Keratinocyte (primary cell): Measurements from ENCODE around the gene CCDC77.

ENCODE experiments used
- CTCF ChIP-seq, 3 experiments: IDR thresholded peaks in 1 of 3; conservative IDR thresholded peaks in 1 of 3; optimal IDR thresholded peaks in 1 of 3; 2 replicates in 2 of 3; 3 replicates in 1 of 3; pipeline versions ENCODE3 to v1.5.1; 2011; ENCODE audit warnings: low read length in 3 of 3, mild to moderate bottlenecking in 3 of 3, moderate library complexity in 2 of 3, control low read depth in 1 of 3, inconsistent platforms in 1 of 3; ENCODE audit not compliant: insufficient read depth in 2 of 3; ENCODE audit errors: extremely low read depth in 1 of 3
- EZH2 ChIP-seq: IDR thresholded peaks from one replicate; pipeline ENCODE4 v1.6.1; 2012; ENCODE audit warnings: inconsistent platforms, mild to moderate bottlenecking, low read length, moderate library complexity

GRCh38 chr12:490260-490659 is 88.8 kb downstream of the CCDC77 start:
- TF ChIP-seq CTCF (optimal IDR thresholded peaks at IDR 0.05 in 1 of 3, IDR thresholded peaks at IDR 0.05 in 1 of 3, conservative IDR thresholded peaks at IDR 0.05 in 1 of 3; ENCODE audit: extremely low read depth in 1 of 3, insufficient read depth in 2 of 3, low read length in 3 of 3) (no peak), EZH2 (no peak)
